CD4-positive, alpha-beta memory T cell (primary cell): ENCODE results near the gene SRPK3. TPM values are rescaled to one million over a fixed set of nuclear protein-coding genes. Genes with fewer than 3 reads are reported as not detected.
A peak's percentile ranks its signal among the peaks of the same experiment; 100 is the strongest.

Experiments used
- CTCF ChIA-PET: fragments of 350-600 bp; sonication (Branson Sonifier 250); formaldehyde crosslinking; loops from one replicate; lab custom pipeline; 2021; ENCODE audit warnings: inconsistent platforms; ENCODE audit not compliant: partially characterized antibody; lab: Charles Lee
- POLR2A ChIA-PET: fragments of 350-600 bp; sonication (Branson Sonifier 250); formaldehyde crosslinking; loops from one replicate; lab custom pipeline; 2021; ENCODE audit not compliant: partially characterized antibody; lab: Charles Lee
- DNase-seq, 5 donors: peaks; one replicate each; pipeline versions ENCODE4 v3.0.0 to v3.0.0-alpha.2; 2020 to 2022; ENCODE audit warnings: mixed read lengths in 1 of 5
- H3K27ac ChIP-seq: one replicate; pipeline ENCODE4 v1.7.0; 2013; ENCODE audit warnings: low read depth, low read length
- H3K27me3 ChIP-seq: 2 replicates; pipeline ENCODE4 v1.7.0; 2013; ENCODE audit warnings: mild to moderate bottlenecking, low read length, moderate library complexity; ENCODE audit not compliant: insufficient read depth
- H3K36me3 ChIP-seq: 2 replicates; pipeline ENCODE4 v1.7.0; 2013; ENCODE audit warnings: mild to moderate bottlenecking, low read length, moderate library complexity; ENCODE audit not compliant: insufficient read depth
- H3K4me1 ChIP-seq: 2 replicates; pipeline ENCODE4 v1.7.0; 2013; ENCODE audit warnings: mild to moderate bottlenecking, low read length, moderate library complexity; ENCODE audit not compliant: insufficient read depth
- H3K4me3 ChIP-seq, 2 donors: one replicate each; pipeline ENCODE4 v1.7.0; 2013; ENCODE audit warnings: low read length in 2 of 2, mild to moderate bottlenecking in 1 of 2
- H3K9me3 ChIP-seq, 2 donors: one replicate each; pipeline ENCODE4 v1.7.0; 2013; ENCODE audit warnings: low read length in 2 of 2, control low read depth in 1 of 2; ENCODE audit not compliant: control insufficient read depth in 1 of 2
- H3K27ac Mint-ChIP-seq, 7 donors: one replicate each; pipeline ENCODE4 v1.8.0; 2020 to 2021; ENCODE audit warnings: mixed read lengths in 7 of 7, mild to moderate bottlenecking in 6 of 7, inconsistent platforms in 3 of 7, moderate library complexity in 3 of 7
- H3K27me3 Mint-ChIP-seq, 2 donors: one replicate each; pipeline ENCODE4 v1.8.0; 2020 to 2021; ENCODE audit warnings: mixed read lengths in 2 of 2
- H3K36me3 Mint-ChIP-seq, 2 donors: one replicate each; pipeline ENCODE4 v1.8.0; 2020 to 2021; ENCODE audit warnings: mixed read lengths in 2 of 2, inconsistent platforms in 1 of 2, mild to moderate bottlenecking in 1 of 2
- H3K4me1 Mint-ChIP-seq, 4 donors: one replicate each; pipeline ENCODE4 v1.8.0; 2020 to 2021; ENCODE audit warnings: mixed read lengths in 4 of 4, mild to moderate bottlenecking in 1 of 4
- H3K4me3 Mint-ChIP-seq, 8 donors: one replicate each; pipeline ENCODE4 v1.8.0; 2020 to 2021; ENCODE audit warnings: mixed read lengths in 8 of 8, mild to moderate bottlenecking in 7 of 8, moderate library complexity in 6 of 8, inconsistent platforms in 3 of 8
- H3K9me3 Mint-ChIP-seq, 8 donors: one replicate each; pipeline ENCODE4 v1.8.0; 2020 to 2021; ENCODE audit warnings: mixed read lengths in 8 of 8, mild to moderate bottlenecking in 5 of 8, inconsistent platforms in 3 of 8, moderate library complexity in 1 of 8
- intact Hi-C: fragments of 100-400 bp; cut with micrococcal nuclease; formaldehyde crosslinking; loops from one replicate; pipeline ENCODE4 v1.15.1; 2023
- polyA plus RNA-seq, 2 donors: library from polyadenylated mRNA; unstranded; fragments of 300-500 nt; fragmentation: Illumina TruSeq; gene quantifications; one replicate each; pipeline ENCODE4 v1.2.3, GENCODE V29; 2021
- total RNA-seq, 2 experiments: library from RNA; stranded (reverse); gene quantifications; one replicate each; pipeline ENCODE4 v1.2.3, GENCODE V29; 2021

Gene SRPK3, protein sequence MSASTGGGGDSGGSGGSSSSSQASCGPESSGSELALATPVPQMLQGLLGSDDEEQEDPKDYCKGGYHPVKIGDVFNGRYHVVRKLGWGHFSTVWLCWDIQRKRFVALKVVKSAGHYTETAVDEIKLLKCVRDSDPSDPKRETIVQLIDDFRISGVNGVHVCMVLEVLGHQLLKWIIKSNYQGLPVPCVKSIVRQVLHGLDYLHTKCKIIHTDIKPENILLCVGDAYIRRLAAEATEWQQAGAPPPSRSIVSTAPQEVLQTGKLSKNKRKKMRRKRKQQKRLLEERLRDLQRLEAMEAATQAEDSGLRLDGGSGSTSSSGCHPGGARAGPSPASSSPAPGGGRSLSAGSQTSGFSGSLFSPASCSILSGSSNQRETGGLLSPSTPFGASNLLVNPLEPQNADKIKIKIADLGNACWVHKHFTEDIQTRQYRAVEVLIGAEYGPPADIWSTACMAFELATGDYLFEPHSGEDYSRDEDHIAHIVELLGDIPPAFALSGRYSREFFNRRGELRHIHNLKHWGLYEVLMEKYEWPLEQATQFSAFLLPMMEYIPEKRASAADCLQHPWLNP
- total RNA-seq, result not detected
- polyA plus RNA-seq, result not detected

DNA sequence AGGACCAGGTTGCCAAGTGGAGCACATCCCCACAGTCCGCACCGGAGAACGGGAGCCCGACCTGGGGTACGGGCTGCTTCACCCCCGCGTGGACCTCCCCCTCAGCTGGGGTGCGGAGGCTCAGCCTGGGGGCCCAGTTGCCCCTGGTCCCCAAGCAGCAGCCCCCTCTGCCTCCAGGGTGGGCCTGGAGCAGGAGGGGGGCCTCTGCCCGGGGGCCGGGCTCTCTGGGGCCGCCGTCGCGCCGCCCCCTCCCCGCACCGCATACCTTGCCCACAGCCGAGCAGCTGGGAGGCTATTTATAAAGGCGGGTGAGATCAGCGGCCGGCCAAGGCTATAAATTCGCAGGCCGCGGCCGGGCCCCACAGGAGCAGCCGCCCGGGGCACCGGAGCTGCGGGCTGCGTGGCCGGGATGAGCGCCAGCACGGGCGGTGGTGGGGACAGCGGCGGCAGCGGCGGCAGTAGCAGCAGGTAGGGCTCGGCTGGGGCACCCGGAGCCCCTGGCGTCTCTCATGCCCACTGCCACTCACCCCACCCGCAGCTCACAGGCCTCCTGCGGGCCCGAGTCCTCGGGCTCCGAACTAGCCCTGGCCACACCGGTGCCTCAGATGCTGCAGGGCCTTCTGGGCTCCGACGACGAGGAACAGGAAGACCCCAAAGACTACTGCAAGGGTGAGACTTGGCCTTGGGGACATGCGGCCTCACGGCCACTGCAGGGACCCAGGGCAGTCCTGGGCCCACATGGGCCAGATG, at the start of gene SRPK3:
SRPK3 (plus strand) TSS at position 364 of the 750 bp plus-strand sequence; CDS start at position 410, 46 bp downstream.
- H3K4me3 Mint-ChIP-seq, result no peak within 1 kb of the TSS
- no peaks in the 10 kb centered on the region for H3K9me3 Mint-ChIP-seq
- no peaks in the 10 kb centered on the region for H3K36me3 ChIP-seq
- DNase-seq, result no peak
- H3K27me3 ChIP-seq, result no peaks in the 10 kb centered on the region
- H3K4me1 ChIP-seq, result no peaks in the 10 kb centered on the region
- CTCF ChIA-PET, result no interaction called here
- peaks cover 3 to 6% of the 10 kb centered on the region in 2 donors for H3K27me3 Mint-ChIP-seq
- peaks cover 0 to 7% (median 4%) of the 10 kb centered on the region in 4 donors for H3K4me1 Mint-ChIP-seq
- H3K9me3 ChIP-seq, result no peaks in the 10 kb centered on the region
- intact Hi-C loops, result no loop called here
- POLR2A ChIA-PET, result interaction anchor here (0.9 kb wide), 1 partner anchor 145 kb away, joined by 3 read pairs; the partner anchor contains the start of gene ARHGAP4
- peak within 1 kb of the TSS in 1 of 7 donors; percentile 48 for H3K27ac Mint-ChIP-seq
- H3K4me3 ChIP-seq, result no peak within 1 kb of the TSS
- H3K36me3 Mint-ChIP-seq, result peaks cover 0 to 2% of the 10 kb centered on the region in 2 donors
- no peak within 1 kb of the TSS for H3K27ac ChIP-seq

DNA sequence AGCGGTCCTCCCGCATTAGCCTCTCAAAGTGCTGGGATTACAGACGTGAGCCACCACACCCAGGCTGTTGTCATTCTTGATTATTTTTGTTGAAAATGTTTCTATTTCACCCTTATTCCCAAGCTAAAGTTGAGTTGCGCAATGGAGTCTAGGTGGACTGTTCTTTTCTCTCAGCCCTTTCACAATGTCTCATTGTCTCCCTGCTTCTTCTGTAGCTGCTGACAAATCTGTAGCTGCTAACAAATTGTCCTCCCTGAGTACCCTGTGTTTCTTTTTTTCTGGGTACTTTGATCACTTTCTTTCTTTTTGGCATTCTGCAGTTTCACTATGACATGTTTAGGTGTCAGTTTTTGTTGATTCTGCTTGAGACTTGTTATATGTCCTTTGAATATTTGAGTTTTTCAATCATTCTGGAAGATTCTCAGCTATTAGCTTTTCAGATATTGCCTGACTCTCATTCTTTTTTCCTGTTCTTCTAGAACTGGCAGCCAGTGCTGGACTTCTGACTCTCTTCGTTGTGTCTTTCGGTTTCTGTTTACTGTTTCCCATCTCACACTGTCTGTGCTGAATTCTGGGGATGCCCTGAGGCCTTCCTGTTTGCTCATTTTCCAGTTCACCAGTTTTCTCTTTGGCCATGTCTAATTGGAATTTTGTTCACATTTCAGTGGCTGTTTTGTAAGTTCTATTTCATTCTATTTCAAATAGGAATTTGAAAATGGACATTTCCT, 49.6 kb upstream of the SRPK3 start:
- CTCF ChIA-PET, result no interaction called here
- H3K36me3 Mint-ChIP-seq, result peaks cover 13 to 17% of the 10 kb centered on the region in 2 donors
- H3K27me3 Mint-ChIP-seq, result no peaks in the 10 kb centered on the region
- Histone ChIP-seq H3K4me1 (peaks cover 26% of the 10 kb centered on the region), H3K4me3 (no peak overlapping the region), H3K27me3 (no peaks in the 10 kb centered on the region), H3K9me3 (no peaks in the 10 kb centered on the region), H3K27ac (no peak overlapping the region), H3K36me3 (no peaks in the 10 kb centered on the region)
- intact Hi-C loops, result no loop called here
- peaks cover 16 to 39% (median 27%) of the 10 kb centered on the region in 4 donors for H3K4me1 Mint-ChIP-seq
- no peak for DNase-seq
- POLR2A ChIA-PET, result no interaction called here
- H3K4me3 Mint-ChIP-seq, result peak overlapping the region in 4 of 8 donors; percentile 4 to 40 (median 10)
- peaks cover 0 to 5% (median 0%) of the 10 kb centered on the region in 8 donors for H3K9me3 Mint-ChIP-seq
- peak overlapping the region in 4 of 7 donors; percentile 5 to 81 (median 58) for H3K27ac Mint-ChIP-seq

DNA sequence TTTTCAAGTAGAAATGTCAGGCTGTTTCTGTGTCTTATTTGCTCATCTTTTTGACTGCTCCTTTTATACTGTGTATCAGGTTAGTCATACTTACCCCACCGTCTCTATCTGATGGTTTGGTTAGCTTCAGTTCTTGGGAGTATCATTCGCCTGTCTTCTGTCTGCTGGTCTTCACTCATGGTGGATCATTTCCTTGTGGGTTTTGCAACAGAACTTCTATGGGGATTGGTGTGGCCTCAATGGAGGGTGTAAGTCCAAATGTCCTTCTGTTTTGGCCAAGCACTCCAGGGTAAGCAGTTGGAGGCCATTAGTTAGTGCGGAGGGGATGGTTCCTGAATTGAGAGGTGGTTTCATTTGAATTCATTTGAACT, 49.0 kb upstream of the SRPK3 start:
- Histone ChIP-seq H3K9me3 (no peaks in the 10 kb centered on the region), H3K4me1 (peaks cover 21% of the 10 kb centered on the region), H3K4me3 (no peak overlapping the region), H3K27ac (no peak overlapping the region), H3K27me3 (no peaks in the 10 kb centered on the region), H3K36me3 (no peaks in the 10 kb centered on the region)
- DNase-seq, result no peak
- ChIA-PET POLR2A (no interaction called here), CTCF (no interaction called here)
- peak overlapping the region in 3 of 7 donors; percentile 41 to 61 (median 44) for H3K27ac Mint-ChIP-seq
- H3K27me3 Mint-ChIP-seq, result no peaks in the 10 kb centered on the region
- peak overlapping the region in 1 of 8 donors; percentile 9 for H3K4me3 Mint-ChIP-seq
- peaks cover 15 to 17% of the 10 kb centered on the region in 2 donors for H3K36me3 Mint-ChIP-seq
- intact Hi-C loops, result no loop called here
- peaks cover 0 to 5% (median 0%) of the 10 kb centered on the region in 8 donors for H3K9me3 Mint-ChIP-seq
- H3K4me1 Mint-ChIP-seq, result peaks cover 16 to 37% (median 26%) of the 10 kb centered on the region in 4 donors

DNA sequence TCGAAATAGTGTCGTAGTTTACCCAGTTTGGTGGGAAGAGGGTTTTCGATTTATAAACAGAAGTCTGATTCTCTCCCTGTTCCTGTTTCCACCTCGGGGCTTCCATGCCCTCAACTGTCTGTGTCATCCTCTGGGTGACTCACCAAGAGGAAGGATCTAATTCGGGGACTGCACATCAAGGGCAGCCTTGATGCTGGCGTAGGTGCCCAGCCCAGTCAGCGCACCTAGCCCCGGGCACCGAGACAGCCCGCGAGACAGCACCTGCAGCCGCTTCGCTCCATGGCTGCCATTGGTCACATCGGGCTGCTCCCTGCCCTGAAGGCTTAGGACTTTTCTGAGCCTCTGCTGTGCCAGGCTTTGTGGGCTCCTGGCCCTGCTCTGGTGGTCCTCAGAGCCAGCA, 48.4 kb upstream of the SRPK3 start:
- CTCF ChIA-PET, result no interaction called here

DNA sequence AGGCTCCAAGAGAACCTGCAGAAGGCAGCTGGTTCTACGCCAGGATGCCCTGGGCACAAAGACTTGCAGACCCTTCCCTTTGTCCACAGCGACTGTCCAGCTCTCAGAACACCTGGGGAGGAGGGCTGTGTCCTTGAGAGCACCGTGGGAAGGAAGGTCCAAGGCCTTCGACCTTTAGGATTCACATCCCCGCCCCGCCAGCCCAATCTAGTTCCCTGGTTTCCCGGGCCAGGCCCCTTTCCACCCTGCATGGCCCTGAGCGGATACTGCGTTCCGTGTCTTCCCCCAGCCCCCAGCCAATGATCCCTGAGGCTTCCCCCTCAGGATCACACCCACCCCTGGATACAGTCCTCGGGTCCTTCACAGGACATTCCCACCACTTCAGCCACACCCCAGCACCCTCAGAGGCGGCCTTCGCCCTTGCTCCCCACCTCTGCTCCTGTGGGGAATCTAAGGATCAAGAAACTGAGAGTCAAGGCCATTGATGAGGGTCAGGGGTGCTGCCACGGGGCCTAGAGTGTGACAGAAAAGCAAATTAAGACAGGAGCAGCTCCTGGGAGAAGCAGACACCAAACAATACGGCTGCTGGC, 47.1 kb upstream of the SRPK3 start:
- peaks cover 12 to 26% (median 18%) of the 10 kb centered on the region in 4 donors for H3K4me1 Mint-ChIP-seq
- no peaks in the 10 kb centered on the region for H3K36me3 ChIP-seq
- H3K36me3 Mint-ChIP-seq, result peaks cover 15 to 17% of the 10 kb centered on the region in 2 donors
- ChIA-PET CTCF (no interaction called here), POLR2A (no interaction called here)
- no peaks in the 10 kb centered on the region for H3K27me3 ChIP-seq
- H3K4me3 ChIP-seq, result no peak overlapping the region
- H3K27ac Mint-ChIP-seq, result no peak overlapping the region
- DNase-seq, result no peak
- no peak overlapping the region for H3K4me3 Mint-ChIP-seq
- no peaks in the 10 kb centered on the region for H3K27me3 Mint-ChIP-seq
- peaks cover 0 to 5% (median 0%) of the 10 kb centered on the region in 8 donors for H3K9me3 Mint-ChIP-seq
- intact Hi-C loops, result no loop called here
- H3K27ac ChIP-seq, result no peak overlapping the region
- H3K4me1 ChIP-seq, result peaks cover 9% of the 10 kb centered on the region
- no peaks in the 10 kb centered on the region for H3K9me3 ChIP-seq

More for the DNA sequence above, 48.4 kb upstream of the SRPK3 start:
- peaks cover 0 to 5% (median 0%) of the 10 kb centered on the region in 8 donors for H3K9me3 Mint-ChIP-seq
- Histone ChIP-seq H3K4me1 (peaks cover 16% of the 10 kb centered on the region), H3K9me3 (no peaks in the 10 kb centered on the region), H3K4me3 (no peak overlapping the region), H3K36me3 (no peaks in the 10 kb centered on the region), H3K27ac (no peak overlapping the region), H3K27me3 (no peaks in the 10 kb centered on the region)
- peak overlapping the region in 1 of 7 donors; percentile 29 for H3K27ac Mint-ChIP-seq
- no peaks in the 10 kb centered on the region for H3K27me3 Mint-ChIP-seq
- peaks cover 14 to 31% (median 23%) of the 10 kb centered on the region in 4 donors for H3K4me1 Mint-ChIP-seq
- peaks cover 15 to 17% of the 10 kb centered on the region in 2 donors for H3K36me3 Mint-ChIP-seq
- no peak for DNase-seq
- H3K4me3 Mint-ChIP-seq, result no peak overlapping the region
- intact Hi-C loops, result no loop called here
- POLR2A ChIA-PET, result no interaction called here

DNA sequence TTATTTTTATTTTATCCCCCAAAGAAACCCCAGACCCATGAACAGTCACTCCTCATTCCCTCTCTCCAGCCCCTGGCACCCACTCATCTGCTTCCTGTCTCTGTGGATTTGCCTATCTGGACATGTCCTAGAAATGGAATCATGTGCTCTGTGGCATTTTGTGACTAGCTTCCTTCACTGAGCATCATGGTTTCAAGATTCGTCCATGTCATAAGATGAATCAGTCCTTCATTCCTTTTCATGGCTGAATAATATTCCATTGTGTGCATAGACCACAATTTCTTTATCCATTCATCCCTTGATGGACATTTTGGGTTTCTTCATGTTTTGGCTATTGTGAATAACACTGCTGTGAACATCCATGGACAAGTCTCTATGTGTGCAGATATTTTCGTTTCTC, 46.0 kb upstream of the SRPK3 start:
- ChIA-PET CTCF (no interaction called here), POLR2A (interaction anchor here (1.6 kb wide), 1 partner anchor 9 kb away, joined by 5 read pairs; no protein-coding TSS in a partner anchor)
- Mint-ChIP-seq H3K4me1 (peaks cover 12 to 37% (median 19%) of the 10 kb centered on the region in 4 donors), H3K9me3 (peaks cover 0 to 5% (median 0%) of the 10 kb centered on the region in 8 donors), H3K4me3 (peak overlapping the region in 1 of 8 donors; percentile 17), H3K27me3 (no peaks in the 10 kb centered on the region), H3K27ac (peak overlapping the region in 2 of 7 donors; percentile 2 to 82), H3K36me3 (peaks cover 15 to 17% of the 10 kb centered on the region in 2 donors)
- no peaks in the 10 kb centered on the region for H3K27me3 ChIP-seq
- H3K4me3 ChIP-seq, result no peak overlapping the region
- DNase-seq, result no peak
- peaks cover 15% of the 10 kb centered on the region for H3K4me1 ChIP-seq
- intact Hi-C loops, result no loop called here
- no peaks in the 10 kb centered on the region for H3K36me3 ChIP-seq
- no peak overlapping the region for H3K27ac ChIP-seq
- no peaks in the 10 kb centered on the region for H3K9me3 ChIP-seq
